ENCODE measurements around the gene RNASE1. TPM values are rescaled to one million over a fixed set of nuclear protein-coding genes. Genes with fewer than 3 reads are reported as not detected.

RNASE1 gene
- total and polyA plus RNA-seq, 10 of the 15 experiments (the other 5 are each of a cell fraction or from before 2014, with no cell fraction given) = 0.11 to 0.72 (median 0.38) TPM; not detected in 7

- no peak for TF ChIP-seq ZNF592 (IDR thresholded peaks at IDR 0.05)
- TF ChIP-seq SREBF1 (IDR thresholded peaks at IDR 0.05; ENCODE audit: low read length) = no peak
- TF ChIP-seq EP300 (IDR thresholded peaks at IDR 0.05; ENCODE audit: borderline replicate concordance in 1 of 2, control insufficient read depth in 1 of 2, low read depth in 2 of 2, low read length in 2 of 2) = no peak
- no peak for TF ChIP-seq RCOR1 (conservative IDR thresholded peaks at IDR 0.05; ENCODE audit: low read depth, low read length)
Measured at GRCh38 chr14:20807304-20808161, 4.9 kb upstream of the RNASE1 start (continued).

- RAD21 ChIA-PET (ENCODE audit: unreplicated experiment) = no interaction called here
- H3K79me2 ChIP-seq (ENCODE audit: control insufficient read depth, insufficient read depth, low read length) = no peaks in the 10 kb centered on the region
- H3K27me3 ChIP-seq (replicated peaks in 1 of 2; ENCODE audit: control insufficient read depth in 2 of 2, insufficient read depth in 2 of 2, low read length in 1 of 2) = no peaks in the 10 kb centered on the region
- WGBS (ENCODE audit: insufficient coverage, insufficient replicate concordance, low lambda C conversion rate, missing lambda C conversion rate) = 74% methylated on average over 6 of the region's 6 CpGs
- no peak overlapping the region for H2AFZ ChIP-seq (ENCODE audit: control insufficient read depth, low read depth, low read length)
- intact Hi-C loops (cut with micrococcal nuclease; ENCODE audit: unreplicated experiment) (no loop called here), in situ Hi-C loops (cut with MboI) (no loop called here)
- no peak overlapping the region for H3K27ac ChIP-seq (ENCODE audit: control insufficient read depth, insufficient read depth)
- peaks cover under 1% of the 10 kb centered on the region; the same call in 1 of the 2 replicates for H3K4me1 ChIP-seq (ENCODE audit: control insufficient read depth, insufficient read depth, low read length)
- H3K36me3 ChIP-seq (ENCODE audit: control insufficient read depth in 2 of 2, insufficient read depth in 2 of 2, low read length in 1 of 2) = no peaks in the 10 kb centered on the region
- H3K9ac ChIP-seq (ENCODE audit: control insufficient read depth, insufficient read depth, low read length) = no peak overlapping the region
- SMC1A ChIA-PET (ENCODE audit: uncharacterized antibody, unreplicated experiment) = interaction anchor here (0.5 kb wide), 1 partner anchor 388 kb away, joined by 3 read pairs; no protein-coding TSS in a partner anchor
- CTCF ChIA-PET = no interaction called here
- FAIRE-seq = no peak
- no peak for DNase-seq (ENCODE audit: low read depth, low spot score)
- H4K20me1 ChIP-seq (ENCODE audit: control insufficient read depth, insufficient read depth) = no peaks in the 10 kb centered on the region
- ATAC-seq = no peak
- POLR2A ChIA-PET = no interaction called here
- no TSS peak for BruUV-seq (replicated peaks)
- H3K9me3 ChIP-seq (replicated peaks; ENCODE audit: control insufficient read depth, insufficient read depth, low read length) = no peaks in the 10 kb centered on the region
- no peak overlapping the region for H3K4me3 ChIP-seq
- H3K4me2 ChIP-seq (ENCODE audit: control insufficient read depth, insufficient read depth) = no peak overlapping the region
- TF ChIP-seq LARP7 (IDR thresholded peaks at IDR 0.05) (no peak), IRF4 (IDR thresholded peaks at IDR 0.05; ENCODE audit: low read depth, low read length) (no peak), SPI1 (IDR thresholded peaks at IDR 0.05; ENCODE audit: borderline replicate concordance, insufficient read depth, low read depth, low read length) (no peak), CHD4 (IDR thresholded peaks at IDR 0.05) (no peak), SMC3 (IDR thresholded peaks at IDR 0.05; ENCODE audit: borderline replicate concordance, low read length) (no peak), BACH1 (IDR thresholded peaks at IDR 0.05; ENCODE audit: borderline replicate concordance) (no peak), ZBED1 (IDR thresholded peaks at IDR 0.05; ENCODE audit: borderline replicate concordance) (no peak), RUNX3 (IDR thresholded peaks at IDR 0.05; ENCODE audit: low read length) (no peak), NFIC (IDR thresholded peaks at IDR 0.05; ENCODE audit: low read depth, low read length) (no peak), E2F4 (IDR thresholded peaks at IDR 0.05; ENCODE audit: low read depth, low read length) (no peak), PAX5 (IDR thresholded peaks at IDR 0.05; ENCODE audit: borderline replicate concordance, low read depth, low read length) (no peak), RCOR1 (conservative IDR thresholded peaks at IDR 0.05; ENCODE audit: low read depth, low read length) (no peak), STAT3 (IDR thresholded peaks at IDR 0.05; ENCODE audit: low read depth, low read length) (no peak)
- TF ChIP-seq, protein P1, sequence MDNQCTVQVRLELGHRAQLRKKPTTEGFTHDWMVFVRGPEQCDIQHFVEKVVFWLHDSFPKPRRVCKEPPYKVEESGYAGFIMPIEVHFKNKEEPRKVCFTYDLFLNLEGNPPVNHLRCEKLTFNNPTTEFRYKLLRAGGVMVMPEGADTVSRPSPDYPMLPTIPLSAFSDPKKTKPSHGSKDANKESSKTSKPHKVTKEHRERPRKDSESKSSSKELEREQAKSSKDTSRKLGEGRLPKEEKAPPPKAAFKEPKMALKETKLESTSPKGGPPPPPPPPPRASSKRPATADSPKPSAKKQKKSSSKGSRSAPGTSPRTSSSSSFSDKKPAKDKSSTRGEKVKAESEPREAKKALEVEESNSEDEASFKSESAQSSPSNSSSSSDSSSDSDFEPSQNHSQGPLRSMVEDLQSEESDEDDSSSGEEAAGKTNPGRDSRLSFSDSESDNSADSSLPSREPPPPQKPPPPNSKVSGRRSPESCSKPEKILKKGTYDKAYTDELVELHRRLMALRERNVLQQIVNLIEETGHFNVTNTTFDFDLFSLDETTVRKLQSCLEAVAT (IDR thresholded peaks at IDR 0.05) = no peak
Measured at GRCh38 chr14:20805485-20805884, 2.8 kb upstream of the RNASE1 start.

Data from GM12878 (cell line).